BLaER1 treated with 17β-estradiol and CSF1 and Interleukin-3, amounts not matched to agents 10 nM and 100 nM (cell line): ENCODE data around the gene JUND.

Source experiments
- H3K27ac ChIP-seq, 11 experiments: shearing (Covaris generic); formaldehyde crosslinking; 2 replicates each; pipeline ENCODE4 v1.8.1; 2022
- H3K27me3 ChIP-seq, 11 experiments: shearing (Covaris generic); formaldehyde crosslinking; 2 replicates each; pipeline ENCODE4 v1.8.1; 2022
- H3K36me3 ChIP-seq, 11 experiments: shearing (Covaris generic); formaldehyde crosslinking; 2 replicates each; pipeline ENCODE4 v1.8.1; 2022
- H3K4me1 ChIP-seq, 10 experiments: shearing (Covaris generic); formaldehyde crosslinking; 2 replicates each; pipeline ENCODE4 v1.8.1; 2022
- H3K4me2 ChIP-seq, 11 experiments: shearing (Covaris generic); formaldehyde crosslinking; 2 replicates each; pipeline ENCODE4 v1.8.1; 2022
- H3K4me3 ChIP-seq, 10 experiments: shearing (Covaris generic); formaldehyde crosslinking; 2 replicates each; pipeline ENCODE4 v1.8.1; 2022
- H3K9ac ChIP-seq, 11 experiments: shearing (Covaris generic); formaldehyde crosslinking; 2 replicates each; pipeline ENCODE4 v1.8.1; 2022
- H3K9me3 ChIP-seq, 11 experiments: shearing (Covaris generic); formaldehyde crosslinking; replicated peaks in 1 of 11; 2 replicates each; pipeline ENCODE4 v1.8.1; 2022
- H4K20me1 ChIP-seq, 11 experiments: shearing (Covaris generic); formaldehyde crosslinking; 2 replicates each; pipeline ENCODE4 v1.8.1; 2022
- Cebpa-rat ChIP-seq, 11 experiments: shearing (Covaris generic); IDR thresholded peaks; 2 replicates each; pipeline ENCODE4 v1.8.1; 2022

The JUND gene

DNA sequence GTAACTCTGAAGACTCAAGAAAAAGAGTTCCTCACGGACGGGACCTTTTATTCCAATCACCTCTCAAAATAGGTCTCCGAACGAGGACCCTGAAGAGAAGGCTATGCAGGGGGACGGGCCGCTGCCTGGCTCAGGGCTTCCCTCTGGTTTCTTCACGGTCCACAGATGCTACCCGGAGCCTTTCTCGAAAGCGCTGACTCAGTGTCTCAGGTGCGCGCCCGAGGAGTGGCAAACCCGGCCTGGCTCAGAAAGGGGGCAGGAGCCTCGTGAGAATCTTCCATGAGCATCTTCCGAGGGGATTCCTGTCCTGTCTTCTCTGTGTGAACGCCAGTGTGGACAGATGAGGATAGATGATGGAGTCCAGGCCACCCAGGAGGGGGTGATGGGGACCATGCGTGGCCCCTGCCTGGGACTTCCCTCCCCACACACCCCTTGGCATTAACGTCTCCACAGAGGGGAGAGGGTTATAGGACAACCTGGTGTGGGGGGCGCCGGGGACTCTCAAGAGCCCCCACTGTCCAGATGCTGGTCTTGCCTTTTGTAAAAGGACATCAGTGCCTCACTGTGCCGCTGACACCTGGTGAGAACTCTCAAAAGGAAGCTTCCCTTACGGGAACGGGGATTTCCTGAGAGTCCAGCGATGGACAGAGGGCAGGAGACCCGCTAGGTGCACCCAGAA is 24.9 kb upstream of the JUND start:
- peaks cover 24 to 41% (median 32%) of the 10 kb centered on the region in 11 experiments; a peak in 21 of 22 replicates for H3K36me3 ChIP-seq
- H3K9ac ChIP-seq: peak overlapping the region; percentile 31 to 93 (median 87); a peak in 21 of 22 replicates
- peaks cover 0 to 8% (median 0%) of the 10 kb centered on the region in 11 experiments; a peak in 4 of 22 replicates for H4K20me1 ChIP-seq
- peak overlapping the region; percentile 88 to 99 (median 95) for H3K4me2 ChIP-seq
- no peak for TF ChIP-seq Cebpa-rat (IDR thresholded peaks at IDR 0.05)
- H3K27me3 ChIP-seq: no peaks in the 10 kb centered on the region
- H3K4me1 ChIP-seq: peaks cover 78 to 95% (median 81%) of the 10 kb centered on the region in 10 experiments
- H3K4me3 ChIP-seq: peak overlapping the region in 9 of 10 experiments; percentile 4 to 65 (median 48); a peak in 15 of 20 replicates
- peak overlapping the region in 10 of 11 experiments; percentile 45 to 99 (median 94); a peak in 21 of 22 replicates for H3K27ac ChIP-seq
- no peaks in the 10 kb centered on the region for H3K9me3 ChIP-seq

DNA sequence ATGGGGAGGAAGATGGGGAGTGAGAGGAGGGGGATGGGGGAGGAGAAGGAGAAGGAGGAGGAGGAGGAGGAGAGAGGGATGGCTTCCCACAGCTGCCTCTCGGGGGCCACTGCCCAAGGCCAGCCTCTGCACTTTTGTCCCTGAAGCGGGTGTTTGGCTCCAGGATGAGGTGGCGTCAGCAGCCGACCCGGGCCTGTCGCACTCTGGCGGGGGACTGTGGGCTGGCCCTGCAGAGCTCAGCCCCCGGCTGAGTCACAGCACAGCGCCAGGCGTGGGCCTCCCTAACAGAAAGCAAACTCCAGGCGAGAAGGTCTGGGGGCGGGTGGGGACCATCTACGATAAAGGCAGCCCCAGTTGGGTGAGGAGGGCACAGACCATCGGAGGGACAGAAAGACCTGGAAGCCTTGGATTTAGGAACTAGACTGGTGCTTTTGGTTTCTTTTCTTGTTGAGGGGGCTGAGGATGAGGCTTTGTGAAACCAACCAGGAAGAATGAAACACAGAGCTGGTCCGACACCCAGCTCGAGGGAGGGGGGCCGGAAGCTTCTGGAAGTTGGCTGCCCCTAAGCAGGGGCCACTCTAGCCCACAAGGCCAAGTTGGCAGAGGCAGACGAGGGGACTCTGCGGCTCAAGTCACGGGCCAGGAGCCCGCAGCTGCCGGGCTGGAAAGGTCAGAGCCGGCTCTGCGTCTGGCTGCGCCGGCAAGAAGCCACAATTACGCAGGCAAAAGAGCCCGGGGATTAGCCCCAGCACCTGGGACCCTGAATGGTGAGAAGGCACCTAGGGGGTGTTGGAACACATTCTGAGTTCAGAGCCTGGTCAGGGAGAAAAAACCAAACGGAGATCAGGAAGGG is 23.3 kb upstream of the JUND start:
- Histone ChIP-seq H4K20me1 (peaks cover 0 to 3% (median 0%) of the 10 kb centered on the region in 11 experiments; a peak in 2 of 22 replicates), H3K36me3 (peaks cover 8 to 25% (median 16%) of the 10 kb centered on the region in 11 experiments; a peak in 21 of 22 replicates), H3K27ac (peak overlapping the region; percentile 85 to 99 (median 95)), H3K4me2 (peak overlapping the region; percentile 88 to 99 (median 95)), H3K9ac (peak overlapping the region; percentile 82 to 93 (median 87)), H3K9me3 (no peaks in the 10 kb centered on the region), H3K27me3 (no peaks in the 10 kb centered on the region), H3K4me3 (peak overlapping the region; percentile 42 to 65 (median 58)), H3K4me1 (peaks cover 79 to 96% (median 88%) of the 10 kb centered on the region in 10 experiments)
- TF ChIP-seq Cebpa-rat (IDR thresholded peaks at IDR 0.05): no peak

DNA sequence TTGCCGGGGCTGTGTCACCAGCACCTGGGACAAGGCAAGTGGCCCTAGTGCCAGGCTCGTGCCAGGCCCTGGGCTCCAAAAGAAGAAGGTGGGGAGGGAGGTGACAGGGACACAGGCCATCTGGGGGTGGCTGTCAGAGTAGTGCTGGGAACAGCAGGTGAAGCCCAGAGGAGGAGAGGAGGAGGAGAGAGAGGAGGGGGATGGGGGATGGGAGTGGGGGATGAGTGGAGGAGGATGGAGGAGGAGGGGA is 22.7 kb upstream of the JUND start:
- H3K9ac ChIP-seq: peak overlapping the region; percentile 82 to 93 (median 87)

DNA sequence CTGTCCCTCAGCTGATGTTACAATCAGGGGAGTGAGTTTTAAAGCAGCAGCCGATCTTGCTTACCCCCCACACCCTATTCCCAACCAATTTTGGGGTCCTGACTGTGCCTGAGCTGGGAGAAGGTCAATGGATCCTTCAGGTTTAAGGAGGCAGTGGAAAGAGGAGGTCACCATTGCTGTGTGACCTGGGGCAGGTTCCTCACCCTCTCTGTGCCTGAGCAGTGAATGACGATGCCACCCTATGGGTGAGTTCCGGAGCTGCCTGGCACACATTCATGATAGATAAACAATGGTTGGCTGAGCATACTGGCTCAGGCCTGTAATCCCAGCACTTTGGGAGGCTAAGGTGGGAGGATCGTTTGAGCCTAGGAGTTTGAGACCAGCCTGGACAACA is 20.3 kb upstream of the JUND start:
- H3K27ac ChIP-seq: peak overlapping the region in 10 of 11 experiments; percentile 87 to 99 (median 95); a peak in 16 of 22 replicates

More for the DNA sequence above, 22.7 kb upstream of the JUND start:
- Histone ChIP-seq H4K20me1 (peaks cover 0 to 3% (median 0%) of the 10 kb centered on the region in 11 experiments; a peak in 1 of 22 replicates), H3K36me3 (peaks cover 2 to 19% (median 10%) of the 10 kb centered on the region in 11 experiments; a peak in 21 of 22 replicates), H3K9me3 (no peaks in the 10 kb centered on the region), H3K4me1 (peaks cover 73 to 95% (median 88%) of the 10 kb centered on the region in 10 experiments), H3K27me3 (no peaks in the 10 kb centered on the region), H3K4me2 (peak overlapping the region; percentile 88 to 99 (median 95)), H3K27ac (peak overlapping the region; percentile 85 to 99 (median 95)), H3K4me3 (peak overlapping the region; percentile 42 to 65 (median 58))
- no peak for TF ChIP-seq Cebpa-rat (IDR thresholded peaks at IDR 0.05)

GRCh38 chr19:18300930-18301717 is 19.7 kb upstream of the JUND start:
- Histone ChIP-seq H3K4me2 (peak overlapping the region in 6 of 11 experiments; percentile 93 to 97 (median 94); a peak in 10 of 22 replicates), H4K20me1 (no peaks in the 10 kb centered on the region), H3K9me3 (no peaks in the 10 kb centered on the region), H3K4me3 (no peak overlapping the region), H3K36me3 (no peaks in the 10 kb centered on the region), H3K4me1 (peaks cover 43 to 79% (median 65%) of the 10 kb centered on the region in 10 experiments), H3K27me3 (no peaks in the 10 kb centered on the region), H3K9ac (peak overlapping the region in 8 of 11 experiments; percentile 2 to 88 (median 37); a peak in 6 of 22 replicates), H3K27ac (peak overlapping the region; percentile 38 to 99 (median 95); a peak in 15 of 22 replicates)
- no peak for TF ChIP-seq Cebpa-rat (IDR thresholded peaks at IDR 0.05)

More for the DNA sequence above, 20.3 kb upstream of the JUND start:
- H3K9ac ChIP-seq: peak overlapping the region in 10 of 11 experiments; percentile 41 to 93 (median 88); a peak in 14 of 22 replicates
- no peaks in the 10 kb centered on the region for H3K9me3 ChIP-seq
- no peak for TF ChIP-seq Cebpa-rat (IDR thresholded peaks at IDR 0.05)
- no peaks in the 10 kb centered on the region for H3K27me3 ChIP-seq
- H3K36me3 ChIP-seq: no peaks in the 10 kb centered on the region
- peak overlapping the region; percentile 88 to 99 (median 95); a peak in 17 of 22 replicates for H3K4me2 ChIP-seq
- no peak overlapping the region for H3K4me3 ChIP-seq
- peaks cover 0 to 3% (median 0%) of the 10 kb centered on the region in 11 experiments; a peak in 1 of 22 replicates for H4K20me1 ChIP-seq
- peaks cover 49 to 84% (median 71%) of the 10 kb centered on the region in 10 experiments for H3K4me1 ChIP-seq

- H3K4me1 ChIP-seq: peaks cover 29 to 66% (median 51%) of the 10 kb centered on the region in 10 experiments
- H3K9ac ChIP-seq: no peak overlapping the region
These were observed 18.2 kb upstream of the JUND start for GRCh38 chr19:18299654-18300053.

DNA sequence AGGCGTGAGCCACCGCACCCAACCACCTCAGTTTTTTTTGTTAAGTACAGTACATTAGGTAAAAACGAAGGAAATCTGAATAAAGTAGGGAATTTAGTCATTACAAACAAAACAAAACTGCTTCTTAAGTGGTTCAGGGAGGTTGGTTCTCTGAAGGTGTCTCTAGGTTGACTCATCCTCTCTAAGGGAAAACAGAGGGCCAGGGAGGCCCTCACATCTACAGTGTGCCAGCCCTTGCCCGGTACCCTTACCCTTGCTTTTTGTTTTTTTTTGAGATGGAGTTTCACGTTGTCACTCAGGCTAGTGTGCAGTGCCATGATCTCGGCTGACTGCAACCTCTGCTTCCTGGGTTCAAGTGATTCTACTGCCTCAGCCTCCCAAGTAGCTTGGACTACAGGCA is 17.2 kb upstream of the JUND start:
- Histone ChIP-seq H3K4me1 (peaks cover 29 to 68% (median 52%) of the 10 kb centered on the region in 10 experiments), H3K4me2 (peak overlapping the region in 7 of 11 experiments; percentile 16 to 64 (median 29); a peak in 8 of 22 replicates), H3K36me3 (no peaks in the 10 kb centered on the region), H3K4me3 (no peak overlapping the region), H3K9ac (peak overlapping the region in 3 of 11 experiments; percentile 2 to 28 (median 3); a peak in 3 of 22 replicates), H4K20me1 (no peaks in the 10 kb centered on the region), H3K9me3 (no peaks in the 10 kb centered on the region), H3K27ac (peak overlapping the region in 4 of 11 experiments; percentile 4 to 30 (median 8); a peak in 2 of 22 replicates), H3K27me3 (no peaks in the 10 kb centered on the region)
- TF ChIP-seq Cebpa-rat (IDR thresholded peaks at IDR 0.05): no peak

More at GRCh38 chr19:18299654-18300053, 18.2 kb upstream of the JUND start:
- TF ChIP-seq Cebpa-rat (IDR thresholded peaks at IDR 0.05): no peak
- H3K9me3 ChIP-seq: no peaks in the 10 kb centered on the region
- H3K4me3 ChIP-seq: no peak overlapping the region
- H3K36me3 ChIP-seq: no peaks in the 10 kb centered on the region
- no peaks in the 10 kb centered on the region for H4K20me1 ChIP-seq
- H3K27ac ChIP-seq: peak overlapping the region in 1 of 11 experiments; percentile 11; a peak in 1 of 22 replicates
- peak overlapping the region in 3 of 11 experiments; percentile 36 to 64 (median 50); a peak in 2 of 22 replicates for H3K4me2 ChIP-seq
- no peaks in the 10 kb centered on the region for H3K27me3 ChIP-seq

GRCh38 chr19:18297308-18297707 is 15.9 kb upstream of the JUND start:
- H4K20me1 ChIP-seq: no peaks in the 10 kb centered on the region
- no peaks in the 10 kb centered on the region for H3K36me3 ChIP-seq
- H3K27me3 ChIP-seq: no peaks in the 10 kb centered on the region
- H3K9ac ChIP-seq: no peak overlapping the region
- TF ChIP-seq Cebpa-rat (IDR thresholded peaks at IDR 0.05): no peak
- no peak overlapping the region for H3K4me3 ChIP-seq
- no peak overlapping the region for H3K27ac ChIP-seq
- peaks cover 28 to 68% (median 52%) of the 10 kb centered on the region in 10 experiments for H3K4me1 ChIP-seq
- no peaks in the 10 kb centered on the region for H3K9me3 ChIP-seq
- H3K4me2 ChIP-seq: no peak overlapping the region; a peak in 1 of 22 replicates
